Measurements from ENCODE around the gene CEP250. TPM values are rescaled to one million over a fixed set of nuclear protein-coding genes. Genes with fewer than 3 reads are reported as not detected.

The CEP250 gene
- total and polyA plus RNA-seq, 2 of the 4 experiments (the other 2 are of a cell fraction): 22.7 to 35.1 TPM

DNA sequence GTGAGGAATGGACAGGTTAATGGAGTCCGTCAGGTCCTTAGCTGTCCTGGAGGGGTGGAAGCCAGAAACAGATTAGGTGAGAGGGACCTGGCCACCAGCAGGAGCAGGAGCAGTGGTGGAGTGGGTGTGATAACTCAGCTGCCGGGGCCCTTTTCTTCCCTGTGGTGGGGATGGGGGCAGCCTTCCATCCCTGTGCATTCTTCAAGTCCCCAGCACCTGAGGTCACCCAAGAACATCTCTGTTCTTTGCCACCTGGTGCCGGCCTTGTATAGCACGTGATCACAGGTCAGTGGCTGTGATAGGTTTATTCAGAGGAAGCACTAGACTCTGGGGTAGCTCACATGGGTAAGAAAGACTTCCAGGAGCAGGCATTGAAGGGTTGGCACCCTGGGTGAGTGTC, 103.1 kb downstream of the CEP250 start:
- no peak overlapping the region for H2AFZ ChIP-seq (replicated peaks; ENCODE audit: low read length, poor library complexity)
- H3K27me3 ChIP-seq (ENCODE audit: control insufficient read depth, insufficient read depth, low read length): no peaks in the 10 kb centered on the region
- no peaks in the 10 kb centered on the region for H3K9me3 ChIP-seq (ENCODE audit: control insufficient read depth, insufficient read depth, low read length)
- H2AK9ac ChIP-seq (replicated peaks; ENCODE audit: low read depth, low read length, poor library complexity): peak overlapping the region; percentile 48
- ChIA-PET POLR2A (ENCODE audit: unreplicated experiment) (no interaction called here), CTCF (no interaction called here)
- no peak overlapping the region for H4K5ac ChIP-seq (ENCODE audit: low read depth, low read length)
- ATAC-seq (ENCODE audit: low read depth) (no peak), DNase-seq (no peak)
- H2BK15ac ChIP-seq (ENCODE audit: low read depth, low read length): no peak overlapping the region; the same call in 2 of the 3 replicates
- H3K9me1 ChIP-seq (ENCODE audit: insufficient read depth, low read length): peaks cover 5% of the 10 kb centered on the region; the same call in 1 of the 2 replicates
- no peak overlapping the region for H3K4ac ChIP-seq (ENCODE audit: low read depth, low read length)
- H3K4me2 ChIP-seq (ENCODE audit: low read depth, low read length): no peak overlapping the region
- H3K9ac ChIP-seq (ENCODE audit: low read depth, low read length): no peak overlapping the region
- in situ Hi-C loops (cut with MboI; ENCODE audit: low sequenced_read_pairs) (no loop called here), dilution Hi-C loops (cut with HindIII; ENCODE audit: low sequenced_read_pairs, unreplicated experiment) (no loop called here), intact Hi-C loops (cut with micrococcal nuclease) (no loop called here)
- peaks cover 2% of the 10 kb centered on the region for H3K4me1 ChIP-seq (ENCODE audit: control insufficient read depth, insufficient read depth, low read length)
- no peak overlapping the region for H3K23ac ChIP-seq (ENCODE audit: low read depth, low read length)
- no peak overlapping the region for H3K27ac ChIP-seq (ENCODE audit: insufficient read depth, low read length)
- TF ChIP-seq SMC3 (IDR thresholded peaks at IDR 0.05; ENCODE audit: low read depth, low read length) (no peak), NFE2L2 (IDR thresholded peaks at IDR 0.05; ENCODE audit: low read depth, low read length) (no peak), BHLHE40 (IDR thresholded peaks at IDR 0.05; ENCODE audit: low read depth, low read length) (no peak)
- TF ChIP-seq, protein P1, sequence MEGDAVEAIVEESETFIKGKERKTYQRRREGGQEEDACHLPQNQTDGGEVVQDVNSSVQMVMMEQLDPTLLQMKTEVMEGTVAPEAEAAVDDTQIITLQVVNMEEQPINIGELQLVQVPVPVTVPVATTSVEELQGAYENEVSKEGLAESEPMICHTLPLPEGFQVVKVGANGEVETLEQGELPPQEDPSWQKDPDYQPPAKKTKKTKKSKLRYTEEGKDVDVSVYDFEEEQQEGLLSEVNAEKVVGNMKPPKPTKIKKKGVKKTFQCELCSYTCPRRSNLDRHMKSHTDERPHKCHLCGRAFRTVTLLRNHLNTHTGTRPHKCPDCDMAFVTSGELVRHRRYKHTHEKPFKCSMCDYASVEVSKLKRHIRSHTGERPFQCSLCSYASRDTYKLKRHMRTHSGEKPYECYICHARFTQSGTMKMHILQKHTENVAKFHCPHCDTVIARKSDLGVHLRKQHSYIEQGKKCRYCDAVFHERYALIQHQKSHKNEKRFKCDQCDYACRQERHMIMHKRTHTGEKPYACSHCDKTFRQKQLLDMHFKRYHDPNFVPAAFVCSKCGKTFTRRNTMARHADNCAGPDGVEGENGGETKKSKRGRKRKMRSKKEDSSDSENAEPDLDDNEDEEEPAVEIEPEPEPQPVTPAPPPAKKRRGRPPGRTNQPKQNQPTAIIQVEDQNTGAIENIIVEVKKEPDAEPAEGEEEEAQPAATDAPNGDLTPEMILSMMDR (conservative IDR thresholded peaks at IDR 0.05; ENCODE audit: low read depth, low read length): no peak
- TF ChIP-seq, protein P2, sequence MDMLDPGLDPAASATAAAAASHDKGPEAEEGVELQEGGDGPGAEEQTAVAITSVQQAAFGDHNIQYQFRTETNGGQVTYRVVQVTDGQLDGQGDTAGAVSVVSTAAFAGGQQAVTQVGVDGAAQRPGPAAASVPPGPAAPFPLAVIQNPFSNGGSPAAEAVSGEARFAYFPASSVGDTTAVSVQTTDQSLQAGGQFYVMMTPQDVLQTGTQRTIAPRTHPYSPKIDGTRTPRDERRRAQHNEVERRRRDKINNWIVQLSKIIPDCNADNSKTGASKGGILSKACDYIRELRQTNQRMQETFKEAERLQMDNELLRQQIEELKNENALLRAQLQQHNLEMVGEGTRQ (IDR thresholded peaks at IDR 0.05; ENCODE audit: low read depth, low read length): no peak
- H3K56ac ChIP-seq (ENCODE audit: extremely low read depth, insufficient read depth, low read length): no peak overlapping the region
- H4K8ac ChIP-seq (ENCODE audit: low read depth in 2 of 2, low read length in 2 of 2): no peak overlapping the region
- no peak overlapping the region for H3K4me3 ChIP-seq (ENCODE audit: insufficient read depth, low read depth, low read length)
- 88% methylated on average over 3 of the region's 4 CpGs; no CpG with 5 or more reads in 1 of the 2 experiments for WGBS, 2 experiments (ENCODE audit: extremely low coverage in 2 of 2, insufficient read length in 1 of 2)
- H3K36me3 ChIP-seq (ENCODE audit: control insufficient read depth, insufficient read depth, low read length): peaks cover 55% of the 10 kb centered on the region
- H3K14ac ChIP-seq (replicated peaks; ENCODE audit: low read depth, low read length): no peak overlapping the region
- no peak overlapping the region for H2BK5ac ChIP-seq (ENCODE audit: low read depth, low read length, poor library complexity, severe bottlenecking)
- peaks cover 0 to under 1% of the 10 kb centered on the region in 2 experiments; a peak in 1 of 4 replicates for H3K79me1 ChIP-seq (ENCODE audit: low read depth in 1 of 2, low read length in 2 of 2)
- H2BK20ac ChIP-seq (ENCODE audit: low read depth, low read length): no peak overlapping the region
- no peak overlapping the region for H3K18ac ChIP-seq (ENCODE audit: low read depth, low read length)
- no peak overlapping the region for H4K91ac ChIP-seq (ENCODE audit: insufficient read depth, low read depth, low read length)
- no TSS peak for BruUV-seq (replicated peaks)
- H2BK120ac ChIP-seq (ENCODE audit: low read depth, low read length): no peak overlapping the region
- H4K20me1 ChIP-seq (ENCODE audit: insufficient read depth, low read length): peaks cover 5% of the 10 kb centered on the region; the same call in 1 of the 2 replicates
- no peak overlapping the region for H2AK5ac ChIP-seq (ENCODE audit: low read depth, low read length)
